Measurements from ENCODE around the gene PAFAH1B2.
"Not testable (repeated sequence)": the region's sequence is repeated elsewhere in the genome, so short reads cannot be mapped to it uniquely, and the experiment has no call there.

Gene PAFAH1B2, protein sequence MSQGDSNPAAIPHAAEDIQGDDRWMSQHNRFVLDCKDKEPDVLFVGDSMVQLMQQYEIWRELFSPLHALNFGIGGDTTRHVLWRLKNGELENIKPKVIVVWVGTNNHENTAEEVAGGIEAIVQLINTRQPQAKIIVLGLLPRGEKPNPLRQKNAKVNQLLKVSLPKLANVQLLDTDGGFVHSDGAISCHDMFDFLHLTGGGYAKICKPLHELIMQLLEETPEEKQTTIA

DNA sequence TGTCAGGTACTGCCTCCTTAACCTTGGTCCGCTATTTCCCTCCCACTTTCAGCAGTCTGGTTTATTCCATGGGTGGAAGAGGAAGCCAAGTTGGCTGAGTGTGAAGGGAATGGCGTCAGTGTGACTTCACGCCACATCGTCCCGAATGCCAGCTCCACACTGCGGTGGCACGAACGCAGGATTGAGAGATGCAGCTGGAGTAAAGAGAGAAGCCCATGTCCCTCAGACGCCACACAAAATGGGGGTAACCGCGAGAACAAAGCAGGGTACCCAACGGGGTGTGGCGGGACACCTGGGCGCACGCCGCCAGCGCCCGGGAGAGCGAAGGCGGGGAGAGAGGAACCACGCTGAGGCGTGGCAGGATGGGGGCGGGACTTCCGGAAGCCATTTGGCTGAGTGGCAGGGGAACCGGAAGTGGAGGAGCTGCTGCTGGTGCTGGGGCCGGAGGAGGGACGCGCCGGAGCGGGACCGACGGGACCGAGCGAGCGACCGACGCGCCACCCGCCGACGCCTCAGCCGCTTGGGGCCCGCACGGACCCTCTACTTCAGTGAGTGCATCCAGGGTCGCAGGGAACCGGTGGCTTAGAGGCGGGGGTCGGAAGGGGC is at the start of gene PAFAH1B2:
Gene PAFAH1B2 (plus strand): TSS at position 417 of the 606 bp plus-strand sequence. CDS start 8,161 bp downstream, outside the sequence.
- DNase-seq = peak; percentile 98

DNA sequence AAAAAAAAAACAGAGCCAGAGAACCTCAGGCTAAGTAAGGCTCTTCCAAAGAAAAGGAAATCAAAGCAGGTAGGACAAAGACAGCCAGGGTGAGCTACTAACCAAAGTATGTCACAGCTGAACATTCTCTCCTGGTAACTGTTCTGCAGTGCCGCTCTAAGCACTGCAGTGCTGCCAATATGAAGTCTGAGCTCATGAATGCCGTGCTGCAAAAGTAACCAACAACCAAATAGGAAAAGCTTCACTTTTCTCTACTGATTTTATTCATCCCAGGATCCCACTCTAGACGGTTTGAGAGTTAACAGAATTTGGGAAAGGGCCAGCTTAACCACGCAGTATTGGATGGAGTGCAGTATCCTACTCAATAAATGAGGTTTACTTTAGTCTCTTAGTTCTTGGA is 49.3 kb upstream of the PAFAH1B2 start:
- no peak for DNase-seq

DNA sequence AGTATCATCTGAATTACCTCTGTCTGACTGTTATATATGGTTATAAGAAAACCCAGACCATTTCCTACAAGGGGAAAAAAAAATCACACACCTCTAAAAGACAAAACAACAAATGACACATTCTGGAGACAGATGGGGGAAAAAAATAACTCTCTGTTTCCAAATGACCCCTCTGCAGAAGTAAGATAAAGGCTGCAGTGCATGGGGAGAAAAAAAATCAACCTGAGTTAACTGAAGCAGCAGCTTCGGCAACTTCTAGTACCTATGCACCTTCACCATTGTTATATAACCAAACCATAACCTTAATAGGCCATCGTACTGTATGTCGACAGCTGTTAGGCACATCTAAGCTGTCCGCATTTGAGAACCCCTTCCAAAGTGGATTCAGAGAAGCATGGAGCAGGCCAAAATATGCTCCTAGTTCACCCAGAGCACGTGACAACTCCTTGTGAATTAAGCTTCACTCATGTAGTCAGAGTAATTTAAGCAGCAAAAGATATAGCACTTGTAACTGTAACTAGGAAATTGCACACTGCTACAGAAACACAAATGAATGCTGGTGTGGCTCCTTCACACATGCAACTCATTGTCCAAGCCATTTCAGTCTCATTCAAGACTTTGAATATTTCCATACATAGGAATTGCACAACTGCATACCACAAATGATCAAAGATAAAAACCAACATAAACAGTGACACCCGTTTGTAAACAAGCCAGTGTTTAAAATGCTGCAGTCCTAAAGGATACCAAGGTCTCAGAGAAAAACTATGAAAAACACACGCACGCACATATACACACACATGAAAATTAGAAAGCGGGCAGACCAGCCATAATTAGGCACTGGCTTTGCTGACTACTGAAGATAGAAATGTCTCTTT is 48.6 kb upstream of the PAFAH1B2 start:
- no peak for DNase-seq

DNA sequence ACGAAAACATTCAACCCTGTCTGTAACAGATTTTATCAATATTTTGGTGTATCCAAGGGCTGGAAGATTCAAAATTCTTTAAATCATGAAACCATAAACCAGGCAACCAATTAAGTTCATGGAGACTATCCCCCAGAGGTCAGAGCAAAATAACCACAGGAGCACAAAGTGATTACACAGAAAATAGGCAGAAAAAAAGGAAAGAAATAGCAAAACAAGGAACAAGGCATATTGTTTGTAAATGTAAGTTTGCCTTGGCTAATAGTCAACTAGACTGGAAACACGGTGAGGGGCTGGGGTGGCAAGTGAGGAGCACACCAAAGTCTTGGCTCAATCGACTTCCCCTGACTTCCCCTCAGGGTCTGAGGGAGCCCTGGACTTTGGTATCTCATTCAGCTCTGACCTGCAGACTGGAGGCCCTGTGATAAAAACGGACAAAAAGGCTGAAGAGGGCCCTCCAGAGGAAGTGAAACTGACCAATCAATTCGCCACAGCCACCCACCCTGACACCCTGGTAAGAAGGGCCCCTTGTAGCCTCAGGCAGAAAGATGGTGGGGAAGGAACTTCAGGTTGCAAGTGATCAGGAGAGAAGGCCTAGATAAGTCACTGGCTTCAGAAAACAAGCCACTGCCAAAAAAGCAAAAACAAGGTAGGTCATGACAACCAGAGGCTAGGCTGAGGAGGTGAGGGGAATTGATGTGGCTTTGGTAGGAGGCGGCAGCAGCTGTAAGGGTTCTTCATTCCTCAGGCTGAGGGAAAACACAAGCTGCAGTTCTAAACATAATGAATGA is 47.7 kb upstream of the PAFAH1B2 start:
- DNase-seq = peak in 1 of 2 experiments; percentile 34

DNA sequence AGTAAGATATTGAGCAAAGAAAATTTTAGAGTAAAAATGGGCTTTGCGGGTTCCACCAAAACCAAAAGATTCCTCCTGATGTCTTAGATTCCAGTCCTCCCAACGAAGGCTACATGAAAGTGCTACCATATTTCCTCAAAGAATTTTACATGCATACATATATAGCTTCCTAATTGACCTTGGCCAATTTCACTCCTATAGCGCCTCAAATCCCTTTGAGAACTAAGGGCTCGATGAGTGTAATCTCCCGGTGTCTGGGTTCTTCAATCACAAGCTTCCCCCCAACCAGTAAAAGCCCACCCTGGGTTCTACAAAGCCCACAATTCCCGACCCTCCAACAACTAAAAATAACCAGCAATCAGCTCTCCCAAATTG is 47.1 kb upstream of the PAFAH1B2 start:
- no peak for DNase-seq

DNA sequence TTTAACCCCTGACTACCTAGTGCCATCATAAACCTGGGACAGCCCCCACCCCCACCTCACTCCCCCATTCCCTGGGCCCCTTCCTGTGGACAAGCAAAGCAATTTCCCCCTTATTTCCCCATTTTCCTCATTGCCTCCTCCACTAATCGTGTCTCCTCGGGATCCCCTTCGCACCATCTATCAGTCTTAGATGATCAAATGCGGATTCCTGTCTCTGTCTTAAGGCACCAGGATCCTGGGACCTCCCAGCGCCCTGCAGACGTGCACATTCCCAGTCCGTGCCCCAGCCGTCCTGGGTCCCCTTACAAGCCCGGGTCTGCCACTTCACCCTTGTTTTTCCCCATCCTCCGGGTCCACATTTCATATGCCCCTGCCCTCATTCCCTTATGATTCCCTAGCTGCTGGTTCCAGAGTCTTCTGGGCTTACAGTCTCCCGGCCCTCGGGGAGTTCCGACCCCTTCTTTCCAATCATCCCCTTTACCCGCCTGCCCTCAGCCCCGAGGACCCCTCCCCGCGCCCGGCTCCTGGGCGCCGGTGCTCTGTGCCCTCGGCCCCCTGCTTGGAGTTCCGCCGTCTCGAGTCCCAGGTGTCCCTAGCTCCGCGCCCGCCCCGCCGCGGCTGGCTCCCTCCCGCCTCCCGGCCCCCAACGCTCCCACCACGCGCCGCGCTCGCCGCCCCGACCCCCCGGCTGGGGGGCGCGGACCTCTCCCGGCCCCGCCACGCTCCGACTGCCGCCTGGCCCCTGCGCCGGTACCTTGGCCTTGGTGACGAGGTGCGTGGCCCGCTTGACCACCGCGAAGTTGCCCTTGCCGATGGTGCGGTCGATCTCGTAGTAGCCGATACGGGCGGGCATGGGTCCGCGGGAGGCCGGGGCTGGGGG is 46.5 kb upstream of the PAFAH1B2 start:
- DNase-seq = peak; percentile 29 to 41

DNA sequence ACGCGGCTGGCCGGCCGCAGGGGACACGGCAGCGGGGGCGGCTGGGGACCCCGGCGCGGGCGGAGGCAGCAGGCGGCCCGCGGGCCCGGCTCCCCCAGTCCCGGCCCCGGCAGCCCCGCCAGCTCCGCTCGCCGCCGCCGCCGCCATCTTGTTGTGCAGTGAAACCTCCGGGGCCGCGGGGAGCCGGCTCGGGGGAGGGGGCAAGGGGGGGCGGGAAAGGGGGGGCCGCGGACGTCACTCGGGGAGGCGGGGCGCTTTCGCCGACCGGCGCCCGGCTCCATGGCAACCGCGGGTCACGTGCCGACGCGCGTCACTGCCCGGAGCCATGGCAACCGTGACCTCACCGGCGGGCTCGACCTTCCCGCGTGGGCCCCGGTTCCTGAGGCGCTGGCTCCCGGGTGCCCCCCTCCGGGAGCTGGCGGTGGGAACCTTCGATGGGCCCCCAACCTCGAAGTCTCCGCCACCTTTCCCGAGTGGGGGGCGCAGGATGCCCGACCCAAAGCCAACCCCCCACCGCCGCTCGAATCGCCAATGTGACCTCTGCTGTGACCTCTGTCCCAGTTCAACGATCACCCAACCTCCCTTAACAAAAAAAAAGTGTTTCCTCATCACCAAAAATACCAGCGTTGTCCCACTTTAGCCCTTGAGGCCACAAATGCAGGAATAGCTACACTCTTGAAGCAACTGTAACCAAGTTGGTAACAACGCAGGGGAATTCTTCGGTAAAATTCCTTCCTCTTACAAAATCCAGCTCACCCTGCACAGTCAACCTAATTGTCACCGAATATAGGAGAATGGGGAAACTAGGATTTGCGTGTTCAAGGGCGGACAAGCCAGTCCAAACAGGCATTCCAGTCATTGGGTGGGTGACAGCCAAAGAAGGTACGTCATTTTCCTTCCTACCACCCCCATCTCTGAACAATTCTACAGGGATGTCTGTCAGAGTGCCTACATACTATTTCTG is 45.5 kb upstream of the PAFAH1B2 start, which contains the start of gene SIK3:
Gene SIK3 (minus strand): TSS at position 160 of the 964 bp plus-strand sequence. CDS start 13 bp downstream, at position 147.
- DNase-seq = peak; percentile 92

DNA sequence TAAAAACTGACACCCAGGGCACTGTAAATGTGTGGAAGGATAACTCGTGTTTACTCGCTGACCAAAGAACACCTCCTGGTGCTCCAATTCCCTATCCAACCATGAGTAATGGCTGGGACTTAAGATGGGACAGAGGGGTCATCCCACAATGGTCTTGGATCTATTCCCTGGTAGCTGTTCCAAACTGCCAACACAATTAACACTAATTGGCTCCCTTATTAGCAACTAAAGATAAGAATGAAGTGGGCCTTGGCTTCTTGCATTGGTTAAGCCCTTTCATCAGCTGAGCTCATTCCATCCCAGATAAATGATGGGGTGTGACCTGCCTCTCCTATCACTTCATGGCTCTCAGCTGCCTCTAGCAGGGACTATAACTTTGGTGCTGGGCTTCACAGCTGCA is 44.4 kb upstream of the PAFAH1B2 start:
- DNase-seq = no peak

DNA sequence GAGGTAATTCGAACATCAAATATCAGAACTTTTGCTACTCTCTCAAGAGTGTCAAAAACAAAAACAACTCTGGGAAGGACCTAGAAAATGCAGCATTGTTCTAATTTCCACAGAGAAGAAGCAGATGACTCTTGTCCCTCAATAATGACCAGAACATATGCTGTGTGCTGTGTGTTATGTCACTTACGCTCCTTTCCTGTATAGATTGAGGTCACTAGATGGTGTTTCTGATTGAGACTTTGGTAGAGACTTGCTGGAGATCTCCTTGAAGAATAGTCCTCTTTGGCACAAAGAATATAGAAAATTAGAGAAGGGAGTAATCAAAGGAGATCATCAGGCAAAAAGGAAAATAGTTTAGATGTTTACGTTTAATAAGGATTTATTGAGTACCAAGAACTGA is 43.5 kb upstream of the PAFAH1B2 start:
- no peak for DNase-seq

DNA sequence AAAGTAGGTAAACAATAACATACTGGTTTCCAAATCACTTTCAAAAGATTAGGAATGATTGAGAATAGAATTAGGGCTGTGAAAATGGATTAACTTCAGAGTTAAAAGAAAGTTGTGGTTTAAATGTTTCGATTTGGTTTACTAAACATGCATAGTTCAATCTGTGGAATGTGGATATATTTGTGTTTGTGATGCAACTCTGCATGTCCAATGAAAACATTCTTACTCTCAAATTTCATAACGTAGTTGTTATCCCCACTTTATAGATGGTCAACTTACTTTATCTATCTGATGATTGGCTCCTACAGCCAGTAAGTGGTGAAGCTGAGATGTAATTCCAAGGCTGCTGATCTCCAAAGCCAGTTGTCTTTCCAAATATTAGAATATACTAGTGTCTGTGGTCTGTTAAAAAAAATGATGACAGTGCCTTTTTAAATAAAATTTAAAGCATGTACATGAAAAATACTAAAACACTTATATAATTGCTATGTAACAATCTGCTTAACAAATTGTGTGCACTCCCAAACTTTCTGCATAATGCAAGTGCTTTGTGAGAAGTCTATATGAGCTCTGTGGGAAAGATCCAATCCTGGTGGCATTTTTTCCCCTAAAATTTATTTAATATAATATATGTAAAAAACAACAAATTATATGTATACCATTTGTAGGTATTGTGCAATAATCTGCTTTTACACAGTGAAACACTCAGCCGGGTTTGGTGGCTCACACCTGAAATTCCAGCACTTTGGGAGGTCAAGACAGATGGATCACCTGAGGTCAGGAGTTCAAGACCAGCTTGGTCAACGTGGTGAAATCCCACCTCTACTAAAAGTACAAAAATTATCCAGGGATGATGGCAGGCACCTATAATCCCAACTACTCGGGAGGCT is 36.1 kb upstream of the PAFAH1B2 start:
- no peak for DNase-seq

DNA sequence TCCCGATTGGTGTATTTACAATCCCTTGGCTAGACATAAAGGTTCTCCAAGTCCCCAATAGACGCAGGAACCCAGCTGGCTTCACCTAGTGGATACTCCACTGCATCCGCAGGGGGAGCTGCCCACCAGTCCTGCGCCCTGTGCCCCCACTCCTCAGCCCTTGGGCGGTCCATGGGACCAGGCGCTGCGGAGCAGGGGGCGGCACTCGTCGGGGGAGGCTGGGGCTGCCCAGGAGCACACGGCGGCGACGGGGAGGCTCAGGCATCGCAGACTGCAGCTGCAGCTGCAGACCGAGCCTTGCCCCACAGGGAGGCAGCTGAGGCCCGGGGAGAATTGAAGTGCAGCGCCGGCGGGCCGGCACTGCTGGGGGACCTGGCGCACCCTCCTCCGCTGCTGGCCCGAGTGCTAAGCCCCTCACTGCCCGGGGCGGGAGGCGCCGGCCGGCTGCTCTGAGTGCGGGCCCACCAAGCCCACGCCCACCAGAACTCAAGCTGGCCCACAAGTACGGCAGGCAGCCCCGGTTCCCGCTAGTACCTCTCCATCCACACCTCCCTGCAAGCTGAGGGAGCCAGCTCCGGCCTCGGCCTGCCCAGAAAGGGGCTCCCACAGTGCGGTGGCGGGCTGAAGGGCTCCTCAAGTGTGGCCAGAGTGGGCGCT is 33.7 kb upstream of the PAFAH1B2 start:
- DNase-seq = no peak

DNA sequence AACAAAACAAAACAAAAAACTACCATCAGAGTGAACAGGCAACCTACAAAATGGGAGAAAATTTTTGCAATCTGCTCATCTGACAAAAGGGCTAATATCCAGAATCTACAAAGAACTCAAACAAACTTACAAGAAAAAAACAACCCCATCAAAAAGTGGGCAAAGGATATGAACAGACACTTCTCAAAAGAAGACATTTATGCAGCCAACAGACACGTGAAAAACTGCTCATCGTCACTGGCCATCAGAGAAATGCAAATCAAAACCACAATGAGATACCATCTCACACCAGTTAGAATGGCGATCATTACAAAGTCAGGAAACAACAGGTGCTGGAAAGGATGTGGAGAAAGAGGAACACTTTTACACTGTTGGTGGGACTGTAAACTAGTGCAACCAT is 31.6 kb upstream of the PAFAH1B2 start:
- DNase-seq = not testable (repeated sequence)

DNA sequence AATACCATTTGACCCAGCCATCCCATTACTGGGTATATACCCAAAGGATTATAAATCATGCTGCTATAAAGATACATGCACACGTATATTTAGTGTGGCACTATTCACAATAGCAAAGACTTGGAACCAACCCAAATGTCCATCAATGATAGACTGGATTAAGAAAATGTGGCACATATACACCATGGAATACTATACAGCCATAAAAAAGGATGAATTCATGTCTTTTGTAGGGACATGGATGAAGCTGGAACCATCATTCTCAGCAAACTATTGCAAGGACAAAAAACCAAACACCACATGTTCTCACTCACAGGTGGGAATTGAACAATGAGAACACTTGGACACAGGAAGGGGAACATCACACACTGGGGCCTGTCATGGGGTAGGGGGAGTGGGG is 31.1 kb upstream of the PAFAH1B2 start:
- not testable (repeated sequence) for DNase-seq

DNA sequence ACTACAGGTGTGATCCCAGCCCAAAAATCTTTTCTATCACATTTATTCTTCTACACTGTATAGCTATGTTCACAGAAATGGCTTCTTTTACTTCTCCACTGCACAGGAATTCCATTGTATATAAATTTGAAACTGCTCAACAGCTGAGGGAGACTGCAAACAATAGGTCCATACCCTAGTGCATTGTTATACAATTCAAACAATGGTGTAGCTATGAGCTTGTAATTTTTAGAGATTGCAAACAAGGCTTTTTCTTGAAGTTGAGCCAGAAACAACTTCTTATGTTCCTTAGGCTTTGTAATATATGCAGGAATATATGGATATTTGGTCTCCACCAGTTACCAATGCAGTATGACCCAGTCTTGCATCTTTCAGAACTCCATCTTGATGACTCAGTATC is 26.4 kb upstream of the PAFAH1B2 start:
- DNase-seq = no peak

DNA sequence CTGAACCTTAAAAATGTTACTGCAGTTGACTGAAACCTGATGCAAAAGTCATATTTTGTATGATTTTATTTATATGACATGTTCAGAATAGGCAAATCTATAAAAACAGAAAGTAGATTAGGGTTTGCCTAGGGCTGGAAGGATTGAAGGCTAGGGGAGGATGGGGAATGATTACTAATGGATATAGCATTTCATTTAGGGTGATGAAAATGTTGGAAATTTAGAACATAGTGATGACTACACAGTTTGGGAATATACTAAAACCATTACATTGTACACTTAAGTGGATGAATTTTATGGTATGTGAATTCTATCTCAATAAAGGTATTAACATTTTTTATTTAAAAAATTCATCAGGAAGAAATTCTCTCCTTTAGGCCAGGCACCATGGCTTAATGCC is 22.9 kb upstream of the PAFAH1B2 start:
- DNase-seq = no peak

DNA sequence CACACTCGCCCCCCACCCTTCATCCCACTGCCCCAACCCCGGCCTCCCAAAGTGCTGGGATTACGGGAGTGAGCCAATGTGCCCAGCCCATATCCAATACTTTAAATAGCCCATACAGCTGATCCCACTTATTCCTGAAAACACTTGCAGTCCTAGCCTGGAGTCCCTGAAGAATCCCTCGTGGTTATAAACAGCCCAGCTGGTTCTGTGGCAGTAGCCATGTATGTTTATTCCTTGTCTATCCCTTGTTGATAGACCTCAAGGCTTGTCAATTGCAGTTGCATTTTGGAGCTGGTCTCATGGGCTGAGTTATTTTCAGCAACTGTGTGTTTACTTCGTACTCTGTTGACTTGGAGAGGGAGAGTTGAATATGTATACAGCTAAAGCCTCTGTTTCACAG is 21.5 kb upstream of the PAFAH1B2 start:
- no peak for DNase-seq

DNA sequence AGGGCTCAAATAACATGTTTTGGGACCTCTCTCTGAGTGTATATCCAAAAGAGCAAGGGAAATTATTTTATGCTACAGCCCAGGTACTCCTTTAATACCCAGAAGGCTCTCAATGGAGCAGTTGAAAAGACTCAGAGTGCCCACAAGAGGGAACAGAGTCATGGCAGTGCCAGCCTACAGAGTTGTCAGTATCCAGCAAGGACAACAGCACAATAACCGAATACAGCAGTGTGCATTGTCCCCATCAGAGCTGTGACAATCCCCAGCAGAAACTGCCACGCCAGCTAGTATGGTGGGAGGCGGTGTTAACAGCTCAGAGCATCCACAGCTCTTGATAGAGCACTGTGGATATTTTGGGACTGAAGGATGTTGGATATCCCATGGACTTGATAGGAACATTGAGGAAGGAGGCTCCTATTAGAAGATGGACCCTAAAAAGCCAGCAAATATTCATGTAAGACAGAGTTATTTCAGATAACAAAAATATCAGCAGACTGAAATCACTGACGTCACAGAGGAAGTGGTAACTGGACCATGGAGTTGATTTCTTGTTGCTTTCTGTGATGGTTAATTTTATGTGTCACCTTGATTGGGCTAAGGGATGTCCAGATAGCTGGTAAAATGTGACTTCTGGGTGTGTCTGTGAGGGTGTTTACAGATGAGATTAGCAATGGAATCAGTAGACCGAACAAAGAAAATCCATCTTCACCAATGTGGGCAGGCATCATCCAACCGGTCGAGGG is 17.7 kb upstream of the PAFAH1B2 start:
- no peak for DNase-seq

DNA sequence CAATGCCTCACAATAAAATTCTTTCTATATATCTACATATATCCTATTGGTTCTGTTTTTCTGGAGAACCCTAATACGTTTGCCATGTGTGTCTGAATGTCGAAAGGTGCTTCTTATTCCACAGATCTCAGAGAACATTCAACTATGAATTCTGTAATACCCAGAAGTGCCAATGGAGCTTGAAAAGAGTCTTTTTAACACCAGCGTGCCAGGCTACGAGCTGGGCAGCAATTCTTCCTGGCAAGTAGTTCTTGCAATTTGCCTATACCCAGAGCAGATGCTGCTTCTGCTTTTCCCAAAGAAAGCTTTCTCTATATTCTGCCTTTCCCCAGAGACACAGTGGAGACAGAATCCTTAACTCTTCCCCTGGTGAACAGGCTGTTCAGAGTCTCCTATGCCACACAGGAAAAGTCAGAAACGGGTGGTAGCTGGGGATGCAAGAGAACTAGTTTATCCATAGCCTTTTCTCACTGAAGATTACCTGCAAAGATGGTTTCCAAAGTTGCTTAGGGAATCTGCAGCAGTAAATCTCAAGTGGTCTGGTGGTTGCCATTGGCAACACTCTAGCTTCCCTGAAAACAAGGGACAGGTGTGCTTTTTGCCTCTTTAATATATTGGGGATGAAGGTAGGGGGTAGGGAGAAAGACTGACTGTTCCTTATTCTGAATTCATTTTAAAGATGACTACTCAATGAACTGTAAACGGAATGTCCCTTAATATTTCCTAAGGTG is 16.8 kb upstream of the PAFAH1B2 start:
- DNase-seq = no peak
